Measurements from ENCODE around the gene TEKTIP1. TPM values are rescaled to one million over a fixed set of nuclear protein-coding genes. Genes with fewer than 3 reads are reported as not detected.

The TEKTIP1 gene
- total RNA-seq, 1 donor from 2014 or later: 1.4 TPM

- Mint-ChIP-seq H3K4me1 (ENCODE audit: unreplicated experiment) (no peaks in the 10 kb centered on the region), H3K4me3 (ENCODE audit: unreplicated experiment) (no peak overlapping the region), H3K27me3 (ENCODE audit: unreplicated experiment) (peaks cover 14% of the 10 kb centered on the region), H3K27ac (ENCODE audit: unreplicated experiment) (no peak overlapping the region), H3K36me3 (ENCODE audit: low read depth, unreplicated experiment) (peaks cover 5% of the 10 kb centered on the region), H3K9me3 (ENCODE audit: unreplicated experiment) (no peaks in the 10 kb centered on the region)
- no peak for DNase-seq (ENCODE audit: low spot score)
- TF ChIP-seq, protein P1, sequence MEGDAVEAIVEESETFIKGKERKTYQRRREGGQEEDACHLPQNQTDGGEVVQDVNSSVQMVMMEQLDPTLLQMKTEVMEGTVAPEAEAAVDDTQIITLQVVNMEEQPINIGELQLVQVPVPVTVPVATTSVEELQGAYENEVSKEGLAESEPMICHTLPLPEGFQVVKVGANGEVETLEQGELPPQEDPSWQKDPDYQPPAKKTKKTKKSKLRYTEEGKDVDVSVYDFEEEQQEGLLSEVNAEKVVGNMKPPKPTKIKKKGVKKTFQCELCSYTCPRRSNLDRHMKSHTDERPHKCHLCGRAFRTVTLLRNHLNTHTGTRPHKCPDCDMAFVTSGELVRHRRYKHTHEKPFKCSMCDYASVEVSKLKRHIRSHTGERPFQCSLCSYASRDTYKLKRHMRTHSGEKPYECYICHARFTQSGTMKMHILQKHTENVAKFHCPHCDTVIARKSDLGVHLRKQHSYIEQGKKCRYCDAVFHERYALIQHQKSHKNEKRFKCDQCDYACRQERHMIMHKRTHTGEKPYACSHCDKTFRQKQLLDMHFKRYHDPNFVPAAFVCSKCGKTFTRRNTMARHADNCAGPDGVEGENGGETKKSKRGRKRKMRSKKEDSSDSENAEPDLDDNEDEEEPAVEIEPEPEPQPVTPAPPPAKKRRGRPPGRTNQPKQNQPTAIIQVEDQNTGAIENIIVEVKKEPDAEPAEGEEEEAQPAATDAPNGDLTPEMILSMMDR (IDR thresholded peaks at IDR 0.05; ENCODE audit: unreplicated experiment): no peak
Observed at GRCh38 chr19:3546119-3546518, 7.1 kb downstream of the TEKTIP1 start.

DNA sequence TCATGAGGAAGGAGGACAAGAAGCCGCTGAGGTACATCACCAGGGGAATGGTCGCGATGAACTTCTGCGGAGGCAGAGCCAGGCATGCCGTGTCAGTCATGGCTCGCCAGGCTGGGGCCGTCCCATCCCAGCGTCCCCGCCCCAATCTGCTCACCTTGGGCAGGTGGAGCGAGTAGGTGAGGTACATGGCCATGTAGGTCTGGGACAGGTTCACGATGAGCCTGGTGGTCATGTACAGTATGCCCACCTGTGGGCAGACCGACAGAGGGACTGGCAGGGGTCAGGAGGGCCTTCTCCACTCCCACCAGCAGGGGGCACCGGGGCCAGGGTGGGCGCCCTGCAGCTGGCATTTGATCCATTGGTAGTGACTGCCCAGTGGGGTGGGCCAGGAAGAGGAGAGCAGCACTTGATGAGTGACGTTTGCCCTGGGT, 8.3 kb downstream of the TEKTIP1 start:
- peaks cover 5% of the 10 kb centered on the region for H3K36me3 Mint-ChIP-seq (ENCODE audit: low read depth, unreplicated experiment)
- no peaks in the 10 kb centered on the region for H3K9me3 Mint-ChIP-seq (ENCODE audit: unreplicated experiment)
- TF ChIP-seq, protein P1 (IDR thresholded peaks at IDR 0.05; ENCODE audit: unreplicated experiment): peak; percentile 68
- DNase-seq (ENCODE audit: low spot score): no peak
- H3K4me3 Mint-ChIP-seq (ENCODE audit: unreplicated experiment): no peak overlapping the region
- peaks cover 10% of the 10 kb centered on the region for H3K27me3 Mint-ChIP-seq (ENCODE audit: unreplicated experiment)
- H3K4me1 Mint-ChIP-seq (ENCODE audit: unreplicated experiment): peaks cover 4% of the 10 kb centered on the region
- H3K27ac Mint-ChIP-seq (ENCODE audit: unreplicated experiment): no peak overlapping the region

- Mint-ChIP-seq H3K4me3 (ENCODE audit: unreplicated experiment) (no peak overlapping the region), H3K27ac (ENCODE audit: unreplicated experiment) (no peak overlapping the region), H3K27me3 (ENCODE audit: unreplicated experiment) (peaks cover 10% of the 10 kb centered on the region), H3K9me3 (ENCODE audit: unreplicated experiment) (no peaks in the 10 kb centered on the region), H3K36me3 (ENCODE audit: low read depth, unreplicated experiment) (peaks cover 5% of the 10 kb centered on the region), H3K4me1 (ENCODE audit: unreplicated experiment) (peaks cover 4% of the 10 kb centered on the region)
- TF ChIP-seq, protein P1 (IDR thresholded peaks at IDR 0.05; ENCODE audit: unreplicated experiment): no peak
- DNase-seq (ENCODE audit: low spot score): no peak
Observed at GRCh38 chr19:3547767-3548282, 8.9 kb downstream of the TEKTIP1 start.

GRCh38 chr19:3548606-3549005, 9.6 kb downstream of the TEKTIP1 start:
- Mint-ChIP-seq H3K9me3 (ENCODE audit: unreplicated experiment) (no peaks in the 10 kb centered on the region), H3K27me3 (ENCODE audit: unreplicated experiment) (peaks cover 10% of the 10 kb centered on the region), H3K4me3 (ENCODE audit: unreplicated experiment) (no peak overlapping the region), H3K27ac (ENCODE audit: unreplicated experiment) (no peak overlapping the region), H3K4me1 (ENCODE audit: unreplicated experiment) (peaks cover 4% of the 10 kb centered on the region), H3K36me3 (ENCODE audit: low read depth, unreplicated experiment) (peaks cover 5% of the 10 kb centered on the region)
- TF ChIP-seq, protein P1 (IDR thresholded peaks at IDR 0.05; ENCODE audit: unreplicated experiment): no peak
- no peak for DNase-seq (ENCODE audit: low spot score)

- no peak for DNase-seq (ENCODE audit: low spot score)
- peaks cover 9% of the 10 kb centered on the region for H3K4me1 Mint-ChIP-seq (ENCODE audit: unreplicated experiment)
- H3K9me3 Mint-ChIP-seq (ENCODE audit: unreplicated experiment): no peaks in the 10 kb centered on the region
- H3K4me3 Mint-ChIP-seq (ENCODE audit: unreplicated experiment): no peak overlapping the region
- TF ChIP-seq, protein P1 (IDR thresholded peaks at IDR 0.05; ENCODE audit: unreplicated experiment): no peak
- peaks cover 10% of the 10 kb centered on the region for H3K27me3 Mint-ChIP-seq (ENCODE audit: unreplicated experiment)
- no peak overlapping the region for H3K27ac Mint-ChIP-seq (ENCODE audit: unreplicated experiment)
- peaks cover 5% of the 10 kb centered on the region for H3K36me3 Mint-ChIP-seq (ENCODE audit: low read depth, unreplicated experiment)
Observed at GRCh38 chr19:3549816-3550215, 10.8 kb downstream of the TEKTIP1 start.
